Tibial nerve (tissue), 4 donors: ENCODE data around the gene UQCC5. TPM values are rescaled to one million over a fixed set of nuclear protein-coding genes. Genes with fewer than 3 reads are reported as not detected.

Experiments
- DNase-seq, 2 donors: peaks; one replicate each; pipeline ENCODE4 v3.0.0-alpha.2; 2019; ENCODE audit warnings: low spot score in 2 of 2
- H3K27ac ChIP-seq, 4 donors: fragments of 200-600 bp; sonication (generic) in 3 of 4; one replicate each; pipeline ENCODE4 v1.5.1; 2017 to 2019; ENCODE audit warnings: mild to moderate bottlenecking in 1 of 4
- H3K27me3 ChIP-seq, 2 donors: fragments of 200-600 bp; sonication (generic) in 1 of 2; one replicate each; pipeline versions ENCODE4 v1.5.1 to v1.6.0; 2017 to 2019
- H3K36me3 ChIP-seq, 3 donors: fragments of 200-600 bp; sonication (generic); one replicate each; pipeline ENCODE4 v1.5.1; 2018 to 2019
- H3K4me1 ChIP-seq, 4 donors: fragments of 200-600 bp; sonication (generic) in 3 of 4; one replicate each; pipeline ENCODE4 v1.5.1; 2017 to 2019
- H3K4me3 ChIP-seq, 4 donors: fragments of 200-600 bp; sonication (generic) in 3 of 4; one replicate each; pipeline ENCODE4 v1.5.1; 2017 to 2019; ENCODE audit warnings: mild to moderate bottlenecking in 1 of 4, moderate library complexity in 1 of 4
- H3K9me3 ChIP-seq, 4 donors: fragments of 200-600 bp; sonication (generic) in 3 of 4; one replicate each; pipeline ENCODE4 v1.5.1; 2017 to 2019
- CTCF ChIP-seq, 5 experiments: fragments of 200-600 bp in 3 of 5; fragments of 450-650 bp in 2 of 5; sonication (generic) in 3 of 5; IDR thresholded peaks; one replicate each; pipeline ENCODE4 v1.5.1; 2016 to 2019; ENCODE audit warnings: antibody characterized with exemption in 5 of 5, mild to moderate bottlenecking in 3 of 5, moderate library complexity in 2 of 5
- EP300 ChIP-seq, 2 donors: sonication (generic); formaldehyde crosslinking; IDR thresholded peaks; one replicate each; pipeline ENCODE4 v1.6.1; 2017; ENCODE audit warnings: antibody characterized with exemption in 2 of 2, mild to moderate bottlenecking in 1 of 2
- POLR2A ChIP-seq, 2 donors: fragments of 450-650 bp; IDR thresholded peaks; one replicate each; pipeline ENCODE4 v1.6.1; 2017; ENCODE audit warnings: antibody characterized with exemption in 2 of 2, mild to moderate bottlenecking in 2 of 2, moderate library complexity in 2 of 2
- WGBS, 2 donors: methylation state at CpG; one replicate each; pipeline ENCODE4 v1.1.5; 2018; 5-methylcytosine and 5-hydroxymethylcytosine counted together
- total RNA-seq, 4 donors: library from RNA; depleted of rRNA; stranded (reverse); fragments of >200 nt; gene quantifications; one replicate each; pipeline ENCODE4 v1.1.0, GENCODE V29; 2016

The UQCC5 gene
- total RNA-seq, 4 donors from 2014 or later, result 1.2 to 23.9 (median 9.5) TPM

GRCh38 chr3:52490035-52490938 lies 46.1 kb upstream of the UQCC5 start:
- no peaks in the 10 kb centered on the region for H3K9me3 ChIP-seq
- TF ChIP-seq POLR2A (IDR thresholded peaks at IDR 0.05) (no peak), EP300 (IDR thresholded peaks at IDR 0.05) (no peak), CTCF (IDR thresholded peaks at IDR 0.05) (no peak)
- no peak for DNase-seq
- H3K4me3 ChIP-seq, result no peak overlapping the region
- no peaks in the 10 kb centered on the region for H3K27me3 ChIP-seq
- peak overlapping the region in 3 of 4 donors; percentile 47 to 65 (median 52) for H3K27ac ChIP-seq
- 73 to 83% methylated on average over 20 of the region's 22 CpGs for WGBS, 2 donors
- H3K4me1 ChIP-seq, result peaks cover 0 to 75% (median 13%) of the 10 kb centered on the region in 4 donors
- peaks cover 9 to 92% (median 44%) of the 10 kb centered on the region in 3 donors for H3K36me3 ChIP-seq

- no peak for TF ChIP-seq POLR2A (IDR thresholded peaks at IDR 0.05)
- peak in 1 of 2 donors; percentile 40 for TF ChIP-seq EP300 (IDR thresholded peaks at IDR 0.05)
- TF ChIP-seq CTCF (IDR thresholded peaks at IDR 0.05), result no peak
- no peak for DNase-seq
- WGBS, 2 donors, result 72 to 82% methylated on average over 18 to 21 of the region's 23 CpGs
- H3K9me3 ChIP-seq, result no peaks in the 10 kb centered on the region
- H3K4me1 ChIP-seq, result peaks cover 0 to 75% (median 14%) of the 10 kb centered on the region in 4 donors
- H3K27me3 ChIP-seq, result no peaks in the 10 kb centered on the region
- H3K27ac ChIP-seq, result peak overlapping the region in 3 of 4 donors; percentile 47 to 71 (median 65)
- peaks cover 9 to 84% (median 44%) of the 10 kb centered on the region in 3 donors for H3K36me3 ChIP-seq
- H3K4me3 ChIP-seq, result no peak overlapping the region
These were observed 45.4 kb upstream of the UQCC5 start for GRCh38 chr3:52490939-52491526.

GRCh38 chr3:52492059-52492458 lies 44.3 kb upstream of the UQCC5 start:
- Histone ChIP-seq H3K36me3 (peaks cover 9 to 74% (median 44%) of the 10 kb centered on the region in 3 donors), H3K4me3 (no peak overlapping the region), H3K27me3 (no peaks in the 10 kb centered on the region), H3K9me3 (no peaks in the 10 kb centered on the region), H3K4me1 (peaks cover 0 to 82% (median 18%) of the 10 kb centered on the region in 4 donors), H3K27ac (peak overlapping the region in 3 of 4 donors; percentile 47 to 67 (median 65))
- DNase-seq, result no peak
- 87% methylated on average over 18 of the region's 21 CpGs for WGBS, 2 donors
- TF ChIP-seq POLR2A (IDR thresholded peaks at IDR 0.05) (no peak), CTCF (IDR thresholded peaks at IDR 0.05) (no peak), EP300 (IDR thresholded peaks at IDR 0.05) (no peak)

- WGBS, 2 donors, result 79 to 92% methylated on average over 7 of the region's 7 CpGs
- peak overlapping the region in 2 of 4 donors; percentile 12 to 71 for H3K27ac ChIP-seq
- no peak for TF ChIP-seq POLR2A (IDR thresholded peaks at IDR 0.05)
- DNase-seq, result peak in 1 of 2 donors; percentile 30
- H3K4me1 ChIP-seq, result peaks cover 0 to 88% (median 18%) of the 10 kb centered on the region in 4 donors
- no peaks in the 10 kb centered on the region for H3K27me3 ChIP-seq
- no peak overlapping the region for H3K4me3 ChIP-seq
- peaks cover 9 to 60% (median 36%) of the 10 kb centered on the region in 3 donors for H3K36me3 ChIP-seq
- no peaks in the 10 kb centered on the region for H3K9me3 ChIP-seq
These were observed 43.0 kb upstream of the UQCC5 start for GRCh38 chr3:52493232-52494017.

GRCh38 chr3:52494445-52494844 lies 42.0 kb upstream of the UQCC5 start:
- DNase-seq, result no peak
- H3K4me3 ChIP-seq, result peak overlapping the region in 1 of 4 donors; percentile 44
- H3K9me3 ChIP-seq, result no peaks in the 10 kb centered on the region
- WGBS, 2 donors, result 67 to 80% methylated on average over 7 of the region's 7 CpGs
- no peaks in the 10 kb centered on the region for H3K27me3 ChIP-seq
- H3K4me1 ChIP-seq, result peaks cover 0 to 91% (median 18%) of the 10 kb centered on the region in 4 donors
- H3K36me3 ChIP-seq, result peaks cover 1 to 50% (median 26%) of the 10 kb centered on the region in 3 donors
- peak overlapping the region in 3 of 4 donors; percentile 58 to 71 (median 71) for H3K27ac ChIP-seq
- TF ChIP-seq EP300 (IDR thresholded peaks at IDR 0.05), result no peak
- no peak for TF ChIP-seq POLR2A (IDR thresholded peaks at IDR 0.05)
